ENCODE results near the gene TEX35.

TEX35 gene

GRCh38 chr1:178521241-178521640 is 8.3 kb downstream of the TEX35 start:
- FAIRE-seq: no peak

- FAIRE-seq: no peak
Observed at GRCh38 chr1:178527117-178527516, 14.2 kb downstream of the TEX35 start.

- no peak for FAIRE-seq
Observed at GRCh38 chr1:178528228-178528952, 15.5 kb downstream of the TEX35 start.

- no peak for FAIRE-seq
Observed at GRCh38 chr1:178528953-178529335, 16.0 kb downstream of the TEX35 start.

- no peak for FAIRE-seq
Observed at GRCh38 chr1:178529364-178530036, 16.6 kb downstream of the TEX35 start.

GRCh38 chr1:178530037-178530402 is 17.1 kb downstream of the TEX35 start:
- FAIRE-seq: no peak

- FAIRE-seq: no peak
Observed at GRCh38 chr1:178530502-178530901, 17.6 kb downstream of the TEX35 start.

GRCh38 chr1:178531887-178532286 is 19.0 kb downstream of the TEX35 start:
- FAIRE-seq: no peak

GRCh38 chr1:178532392-178532791 is 19.5 kb downstream of the TEX35 start:
- FAIRE-seq: no peak

- no peak for FAIRE-seq
Observed at GRCh38 chr1:178533121-178533946, 20.4 kb downstream of the TEX35 start.

GRCh38 chr1:178534137-178534868 is 21.4 kb downstream of the TEX35 start:
- FAIRE-seq: no peak

GRCh38 chr1:178536329-178536728 is 23.4 kb downstream of the TEX35 start:
- no peak for FAIRE-seq

GRCh38 chr1:178536844-178537371 is 24.0 kb downstream of the TEX35 start:
- no peak for FAIRE-seq

- no peak for FAIRE-seq
Observed at GRCh38 chr1:178537382-178538090, 24.6 kb downstream of the TEX35 start.

- no peak for FAIRE-seq
Observed at GRCh38 chr1:178538192-178538916, 25.4 kb downstream of the TEX35 start.

GRCh38 chr1:178539291-178539690 is 26.4 kb downstream of the TEX35 start:
- no peak for FAIRE-seq

- no peak for FAIRE-seq
Observed at GRCh38 chr1:178540204-178540603, 27.3 kb downstream of the TEX35 start.

GRCh38 chr1:178540646-178541045 is 27.7 kb downstream of the TEX35 start:
- no peak for FAIRE-seq

- no peak for FAIRE-seq
Observed at GRCh38 chr1:178541379-178541778, 28.5 kb downstream of the TEX35 start.

GRCh38 chr1:178541829-178542553 is 29.1 kb downstream of the TEX35 start:
- FAIRE-seq: no peak
